Neural cell (in vitro differentiated cells): ENCODE results near the gene STX8. TPM values are rescaled to one million over a fixed set of nuclear protein-coding genes. Genes with fewer than 3 reads are reported as not detected.

Experiments
- H2AFZ ChIP-seq: fragments of 200-600, 300-800 bp; sonication (generic), shearing (Covaris generic); 2 replicates; pipeline ENCODE4 v1.6.0; 2014; ENCODE audit warnings: low read depth, mild to moderate bottlenecking, antibody characterized with exemption, low read length, moderate library complexity
- H3F3A ChIP-seq: fragments of 200-600 bp; shearing (Covaris generic); 2 replicates; pipeline ENCODE4 v1.6.1; 2016; ENCODE audit warnings: mild to moderate bottlenecking, moderate library complexity, mixed read lengths, antibody characterized with exemption, low read length; ENCODE audit not compliant: insufficient read depth, poor library complexity, severe bottlenecking
- H3K27ac ChIP-seq: fragments of 200-600, 300-800 bp; sonication (generic), shearing (Covaris generic); 2 replicates; pipeline ENCODE4 v1.5.1; 2014; ENCODE audit warnings: mild to moderate bottlenecking, low read length, moderate library complexity
- H3K27me3 ChIP-seq: fragments of 300-800, 200-600 bp; sonication (generic), shearing (Covaris generic); 2 replicates; pipeline ENCODE4 v1.6.0; 2014; ENCODE audit warnings: mild to moderate bottlenecking, low read depth, low read length, moderate library complexity; ENCODE audit not compliant: insufficient read depth
- H3K36me3 ChIP-seq: fragments of 300-800, 200-600 bp; sonication (generic), shearing (Covaris generic); 2 replicates; pipeline ENCODE4 v1.5.1; 2014; ENCODE audit warnings: mild to moderate bottlenecking, antibody characterized with exemption, low read length, moderate library complexity; ENCODE audit not compliant: insufficient read depth
- H3K4me2 ChIP-seq: fragments of 300-800, 200-600 bp; sonication (generic), shearing (Covaris generic); 2 replicates; pipeline ENCODE4 v1.6.0; 2014; ENCODE audit warnings: mild to moderate bottlenecking, low read length
- H3K4me3 ChIP-seq: fragments of 300-800, 200-600 bp; sonication (generic), shearing (Covaris generic); 2 replicates; pipeline ENCODE4 v1.5.1; 2014; ENCODE audit warnings: mild to moderate bottlenecking, low read length, moderate library complexity
- H3K79me2 ChIP-seq: fragments of 200-600 bp; shearing (Covaris generic); replicated peaks from 2 replicates; pipeline ENCODE4 v1.6.0; 2014; ENCODE audit warnings: mild to moderate bottlenecking, low read length, moderate library complexity; ENCODE audit not compliant: insufficient read depth
- H3K9ac ChIP-seq: fragments of 300-800, 200-600 bp; sonication (generic), shearing (Covaris generic); 2 replicates; pipeline ENCODE4 v1.6.1; 2016; ENCODE audit warnings: mild to moderate bottlenecking, low read length, mixed read lengths
- H3K9me2 ChIP-seq: fragments of 200-600 bp; shearing (Covaris generic); 2 replicates; pipeline ENCODE4 v1.6.1; 2016; ENCODE audit warnings: mild to moderate bottlenecking, low read length, mixed read lengths; ENCODE audit not compliant: insufficient read depth
- H3K9me3 ChIP-seq: fragments of 200-600, 300-800 bp; sonication (generic), shearing (Covaris generic); 2 replicates; pipeline ENCODE4 v1.6.1; 2016; ENCODE audit warnings: mild to moderate bottlenecking, mixed run types, low read length, moderate library complexity, mixed read lengths
- H4K20me1 ChIP-seq: fragments of 200-600 bp; shearing (Covaris generic); 2 replicates; pipeline ENCODE4 v1.6.1; 2016; ENCODE audit warnings: mild to moderate bottlenecking, mixed run types; ENCODE audit not compliant: insufficient read depth
- EP300 ChIP-seq: fragments of 450-650 bp; conservative IDR thresholded peaks from 2 replicates; pipeline ENCODE4 v1.6.1; 2014; ENCODE audit warnings: antibody characterized with exemption, mild to moderate bottlenecking, moderate library complexity; ENCODE audit not compliant: poor library complexity, severe bottlenecking
- EZH2 ChIP-seq: fragments of 200-600, 300-800 bp; shearing (Covaris generic), sonication (generic); IDR thresholded peaks from 2 replicates; pipeline ENCODE4 v1.6.1; 2014; ENCODE audit warnings: antibody characterized with exemption, low read length, borderline replicate concordance, mild to moderate bottlenecking; ENCODE audit not compliant: insufficient read depth, poor library complexity, severe bottlenecking
- MXI1 ChIP-seq: fragments of 450-650 bp; conservative IDR thresholded peaks from 2 replicates; pipeline ENCODE4 v1.6.1; 2014; ENCODE audit warnings: antibody characterized with exemption, mild to moderate bottlenecking; ENCODE audit not compliant: poor library complexity, severe bottlenecking
- POLR2AphosphoS5 ChIP-seq: IDR thresholded peaks from 2 replicates; pipeline ENCODE4 v1.6.1; 2012
- RAD21 ChIP-seq: fragments of 450-650 bp; conservative IDR thresholded peaks from 2 replicates; pipeline ENCODE4 v1.6.1; 2014; ENCODE audit warnings: antibody characterized with exemption, mild to moderate bottlenecking, moderate library complexity
- SMC3 ChIP-seq: fragments of 450-650 bp; conservative IDR thresholded peaks from 2 replicates; pipeline ENCODE4 v1.6.1; 2014; ENCODE audit warnings: antibody characterized with exemption, mild to moderate bottlenecking, moderate library complexity; ENCODE audit not compliant: poor library complexity
- TAF1 ChIP-seq: IDR thresholded peaks from 2 replicates; pipeline ENCODE4 v1.6.1; 2012; ENCODE audit warnings: low read depth
- polyA plus RNA-seq: library from polyadenylated mRNA; depleted of rRNA; stranded (reverse); fragments of >200 nt; gene quantifications from 2 replicates; pipeline ENCODE4 v1.2.3, GENCODE V29; 2014
- TF ChIP-seq, protein P1 (sequence below): IDR thresholded peaks from 2 replicates; pipeline ENCODE4 v1.6.1; 2012; ENCODE audit warnings: borderline replicate concordance
- TF ChIP-seq, protein P2 (sequence below): fragments of 450-650 bp; IDR thresholded peaks from 2 replicates; pipeline ENCODE4 v1.5.1; 2014; ENCODE audit warnings: antibody characterized with exemption, mild to moderate bottlenecking, moderate library complexity; ENCODE audit not compliant: poor library complexity, severe bottlenecking

STX8 gene
- polyA plus RNA-seq, 1 donor from 2014 or later = 100 TPM

DNA sequence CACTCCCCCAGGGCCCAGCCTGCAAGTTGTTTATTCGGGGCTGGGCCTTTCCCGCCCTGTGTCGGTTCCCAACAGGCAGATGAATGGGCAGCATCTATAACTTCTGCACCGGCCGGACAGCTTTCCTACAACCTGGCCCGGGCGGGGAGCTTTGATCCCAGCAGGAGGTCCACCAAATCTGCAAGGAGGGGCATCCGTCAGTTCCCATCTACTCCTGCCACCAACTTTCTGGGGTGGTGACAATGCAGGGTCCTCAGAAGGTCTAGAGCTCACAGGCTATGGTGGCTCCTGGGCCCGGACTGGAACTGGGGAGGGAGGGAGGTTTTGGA is 342.4 kb downstream of the STX8 start:
- Histone ChIP-seq H3K9me2 (no peaks in the 10 kb centered on the region), H3K4me3 (no peak overlapping the region), H3K9ac (no peak overlapping the region), H4K20me1 (no peaks in the 10 kb centered on the region), H3K79me2 (no peaks in the 10 kb centered on the region), H3F3A (no peaks in the 10 kb centered on the region), H3K4me2 (no peak overlapping the region), H2AFZ (no peak overlapping the region), H3K27me3 (no peaks in the 10 kb centered on the region), H3K36me3 (no peaks in the 10 kb centered on the region), H3K27ac (no peak overlapping the region), H3K9me3 (no peaks in the 10 kb centered on the region)
- TF ChIP-seq SMC3 (no peak), MXI1 (no peak), RAD21 (no peak), TAF1 (no peak), POLR2AphosphoS5 (no peak), EZH2 (no peak), EP300 (no peak)
- TF ChIP-seq, protein P1, sequence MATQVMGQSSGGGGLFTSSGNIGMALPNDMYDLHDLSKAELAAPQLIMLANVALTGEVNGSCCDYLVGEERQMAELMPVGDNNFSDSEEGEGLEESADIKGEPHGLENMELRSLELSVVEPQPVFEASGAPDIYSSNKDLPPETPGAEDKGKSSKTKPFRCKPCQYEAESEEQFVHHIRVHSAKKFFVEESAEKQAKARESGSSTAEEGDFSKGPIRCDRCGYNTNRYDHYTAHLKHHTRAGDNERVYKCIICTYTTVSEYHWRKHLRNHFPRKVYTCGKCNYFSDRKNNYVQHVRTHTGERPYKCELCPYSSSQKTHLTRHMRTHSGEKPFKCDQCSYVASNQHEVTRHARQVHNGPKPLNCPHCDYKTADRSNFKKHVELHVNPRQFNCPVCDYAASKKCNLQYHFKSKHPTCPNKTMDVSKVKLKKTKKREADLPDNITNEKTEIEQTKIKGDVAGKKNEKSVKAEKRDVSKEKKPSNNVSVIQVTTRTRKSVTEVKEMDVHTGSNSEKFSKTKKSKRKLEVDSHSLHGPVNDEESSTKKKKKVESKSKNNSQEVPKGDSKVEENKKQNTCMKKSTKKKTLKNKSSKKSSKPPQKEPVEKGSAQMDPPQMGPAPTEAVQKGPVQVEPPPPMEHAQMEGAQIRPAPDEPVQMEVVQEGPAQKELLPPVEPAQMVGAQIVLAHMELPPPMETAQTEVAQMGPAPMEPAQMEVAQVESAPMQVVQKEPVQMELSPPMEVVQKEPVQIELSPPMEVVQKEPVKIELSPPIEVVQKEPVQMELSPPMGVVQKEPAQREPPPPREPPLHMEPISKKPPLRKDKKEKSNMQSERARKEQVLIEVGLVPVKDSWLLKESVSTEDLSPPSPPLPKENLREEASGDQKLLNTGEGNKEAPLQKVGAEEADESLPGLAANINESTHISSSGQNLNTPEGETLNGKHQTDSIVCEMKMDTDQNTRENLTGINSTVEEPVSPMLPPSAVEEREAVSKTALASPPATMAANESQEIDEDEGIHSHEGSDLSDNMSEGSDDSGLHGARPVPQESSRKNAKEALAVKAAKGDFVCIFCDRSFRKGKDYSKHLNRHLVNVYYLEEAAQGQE = no peak
- TF ChIP-seq, protein P2, sequence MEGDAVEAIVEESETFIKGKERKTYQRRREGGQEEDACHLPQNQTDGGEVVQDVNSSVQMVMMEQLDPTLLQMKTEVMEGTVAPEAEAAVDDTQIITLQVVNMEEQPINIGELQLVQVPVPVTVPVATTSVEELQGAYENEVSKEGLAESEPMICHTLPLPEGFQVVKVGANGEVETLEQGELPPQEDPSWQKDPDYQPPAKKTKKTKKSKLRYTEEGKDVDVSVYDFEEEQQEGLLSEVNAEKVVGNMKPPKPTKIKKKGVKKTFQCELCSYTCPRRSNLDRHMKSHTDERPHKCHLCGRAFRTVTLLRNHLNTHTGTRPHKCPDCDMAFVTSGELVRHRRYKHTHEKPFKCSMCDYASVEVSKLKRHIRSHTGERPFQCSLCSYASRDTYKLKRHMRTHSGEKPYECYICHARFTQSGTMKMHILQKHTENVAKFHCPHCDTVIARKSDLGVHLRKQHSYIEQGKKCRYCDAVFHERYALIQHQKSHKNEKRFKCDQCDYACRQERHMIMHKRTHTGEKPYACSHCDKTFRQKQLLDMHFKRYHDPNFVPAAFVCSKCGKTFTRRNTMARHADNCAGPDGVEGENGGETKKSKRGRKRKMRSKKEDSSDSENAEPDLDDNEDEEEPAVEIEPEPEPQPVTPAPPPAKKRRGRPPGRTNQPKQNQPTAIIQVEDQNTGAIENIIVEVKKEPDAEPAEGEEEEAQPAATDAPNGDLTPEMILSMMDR = no peak

DNA sequence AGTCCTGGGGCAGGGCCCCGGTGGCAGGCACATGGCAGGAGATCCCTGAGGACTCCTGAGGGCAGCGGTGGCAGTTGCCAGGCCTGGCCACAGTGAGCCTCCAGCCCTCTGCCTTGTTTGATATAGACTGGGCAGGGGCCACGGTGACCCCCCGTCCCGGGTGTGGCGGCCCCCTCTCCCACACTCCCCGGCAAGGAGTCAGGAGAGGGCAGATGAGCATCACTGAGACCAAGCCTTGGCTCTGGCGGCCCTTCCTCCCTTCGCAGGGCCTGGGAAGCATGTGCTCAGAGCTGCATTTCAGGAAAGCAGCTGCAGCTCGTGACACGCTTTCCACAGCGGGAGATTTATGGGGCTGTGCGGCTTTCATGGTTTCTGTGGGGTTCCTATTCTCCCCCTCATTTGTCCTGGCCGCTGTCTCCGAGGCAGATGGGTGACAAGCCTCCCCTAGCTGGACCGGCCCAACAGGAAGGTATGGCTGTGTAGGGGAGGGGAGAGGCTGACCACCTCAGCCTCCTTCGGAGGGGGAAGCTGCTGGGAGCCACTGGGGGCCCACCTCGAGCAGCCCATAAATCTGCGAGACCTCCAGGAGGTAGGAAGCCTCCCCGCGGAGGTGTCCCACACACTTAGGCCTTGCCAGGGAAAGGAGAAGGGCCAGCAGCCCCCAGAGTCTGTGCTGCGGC is 342.9 kb downstream of the STX8 start:
- no peaks in the 10 kb centered on the region for H3F3A ChIP-seq
- no peak overlapping the region for H3K4me2 ChIP-seq
- H3K4me3 ChIP-seq = no peak overlapping the region
- H3K27ac ChIP-seq = no peak overlapping the region
- H3K9me3 ChIP-seq = no peaks in the 10 kb centered on the region
- H4K20me1 ChIP-seq = no peaks in the 10 kb centered on the region
- H3K36me3 ChIP-seq = no peaks in the 10 kb centered on the region
- no peaks in the 10 kb centered on the region for H3K27me3 ChIP-seq
- TF ChIP-seq, protein P2 = no peak
- TF ChIP-seq EZH2 (no peak), MXI1 (no peak), POLR2AphosphoS5 (no peak), RAD21 (no peak), SMC3 (no peak)
- H3K9ac ChIP-seq = no peak overlapping the region
- no peaks in the 10 kb centered on the region for H3K9me2 ChIP-seq
- H3K79me2 ChIP-seq = no peaks in the 10 kb centered on the region
- no peak overlapping the region for H2AFZ ChIP-seq
